ENCODE data around the gene SNX24.

SNX24 gene

GRCh38 chr5:122916490-122916889 lies 71.1 kb downstream of the SNX24 start:
- no peak for DNase-seq

- DNase-seq: no peak
Measured at GRCh38 chr5:122919969-122920368, 74.6 kb downstream of the SNX24 start.

GRCh38 chr5:122921826-122922225 lies 76.4 kb downstream of the SNX24 start:
- no peak for DNase-seq

GRCh38 chr5:122924203-122924602 lies 78.8 kb downstream of the SNX24 start:
- no peak for DNase-seq

- no peak for DNase-seq
Measured at GRCh38 chr5:122924719-122925395, 79.4 kb downstream of the SNX24 start.

GRCh38 chr5:122929001-122929400 lies 83.6 kb downstream of the SNX24 start:
- no peak for DNase-seq

GRCh38 chr5:122929980-122930379 lies 84.6 kb downstream of the SNX24 start:
- DNase-seq: no peak

GRCh38 chr5:122933956-122934355 lies 88.5 kb downstream of the SNX24 start:
- DNase-seq: peak; percentile 3

- DNase-seq: no peak
Measured at GRCh38 chr5:122936088-122936487, 90.7 kb downstream of the SNX24 start.

- DNase-seq: no peak
Measured at GRCh38 chr5:122937914-122938313, 92.5 kb downstream of the SNX24 start.

- DNase-seq: no peak
Measured at GRCh38 chr5:122940890-122941289, 95.5 kb downstream of the SNX24 start.

GRCh38 chr5:122941737-122942136 lies 96.3 kb downstream of the SNX24 start:
- no peak for DNase-seq

- no peak for DNase-seq
Measured at GRCh38 chr5:122942164-122942914, 96.9 kb downstream of the SNX24 start.

GRCh38 chr5:122943050-122943698 lies 97.8 kb downstream of the SNX24 start:
- no peak for DNase-seq

- DNase-seq: no peak
Measured at GRCh38 chr5:122944051-122944450, 98.6 kb downstream of the SNX24 start.

- DNase-seq: no peak
Measured at GRCh38 chr5:122947372-122947771, 102.0 kb downstream of the SNX24 start.

- DNase-seq: no peak
Measured at GRCh38 chr5:122947772-122948171, 102.4 kb downstream of the SNX24 start.

GRCh38 chr5:122948319-122948718 lies 102.9 kb downstream of the SNX24 start:
- DNase-seq: no peak

GRCh38 chr5:122951658-122952057 lies 106.2 kb downstream of the SNX24 start:
- no peak for DNase-seq

- no peak for DNase-seq
Measured at GRCh38 chr5:122954719-122955118, 109.3 kb downstream of the SNX24 start.

GRCh38 chr5:122957457-122957856 lies 112.0 kb downstream of the SNX24 start:
- no peak for DNase-seq

- no peak for DNase-seq
Measured at GRCh38 chr5:122959740-122960445, 114.5 kb downstream of the SNX24 start.

- DNase-seq: no peak
Measured at GRCh38 chr5:122963305-122963704, 117.9 kb downstream of the SNX24 start.

Data from right kidney (tissue), 1 donor.